CD4-positive, alpha-beta T cell treated with Interleukin-6 at 100 ng/mL for 8 hours (primary cell): ENCODE data around the gene P2RX3.
"Not testable (repeated sequence)": the region's sequence is repeated elsewhere in the genome, so short reads cannot be mapped to it uniquely, and the experiment has no call there.

ENCODE experiments used
- DNase-seq: peaks from one replicate; pipeline ENCODE4 v3.0.0-alpha.2; 2020; ENCODE audit warnings: mixed read lengths, low spot score

The P2RX3 gene

DNA sequence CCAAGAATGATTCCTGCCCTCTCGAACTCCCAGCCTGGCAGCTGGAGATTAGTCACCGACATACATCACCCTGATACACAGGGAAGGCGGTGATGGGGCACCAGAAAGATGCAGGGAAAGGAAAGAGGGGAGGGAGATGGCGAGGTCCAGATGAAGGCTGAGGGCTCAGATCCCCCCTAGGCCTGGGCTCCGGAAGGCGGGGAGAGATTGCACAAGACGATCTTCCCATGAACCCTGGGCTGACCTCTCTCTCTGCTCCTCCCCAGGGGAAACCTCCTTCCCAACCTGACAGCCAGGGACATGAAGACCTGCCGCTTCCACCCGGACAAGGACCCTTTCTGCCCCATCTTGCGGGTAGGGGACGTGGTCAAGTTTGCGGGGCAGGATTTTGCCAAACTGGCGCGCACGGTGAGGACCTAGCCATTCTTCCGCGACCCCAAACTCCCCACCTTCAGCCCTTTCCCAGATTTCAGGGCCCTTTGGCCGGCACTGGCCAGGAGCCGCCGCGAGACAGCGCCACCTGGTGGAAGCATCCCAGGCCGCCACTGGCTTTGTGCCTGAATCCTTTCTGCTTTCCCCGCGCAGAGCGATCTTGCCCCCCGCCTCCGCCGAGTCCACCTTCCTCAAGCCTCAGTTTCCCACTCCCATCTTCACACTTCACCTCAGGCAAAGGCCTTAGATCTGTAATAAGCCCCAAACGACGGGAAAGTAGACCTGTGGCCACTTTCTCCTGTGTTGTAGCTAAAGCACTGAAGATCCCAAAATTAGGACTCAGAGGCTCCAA, 11.5 kb downstream of the P2RX3 start:
- DNase-seq, result peak; percentile 59

DNA sequence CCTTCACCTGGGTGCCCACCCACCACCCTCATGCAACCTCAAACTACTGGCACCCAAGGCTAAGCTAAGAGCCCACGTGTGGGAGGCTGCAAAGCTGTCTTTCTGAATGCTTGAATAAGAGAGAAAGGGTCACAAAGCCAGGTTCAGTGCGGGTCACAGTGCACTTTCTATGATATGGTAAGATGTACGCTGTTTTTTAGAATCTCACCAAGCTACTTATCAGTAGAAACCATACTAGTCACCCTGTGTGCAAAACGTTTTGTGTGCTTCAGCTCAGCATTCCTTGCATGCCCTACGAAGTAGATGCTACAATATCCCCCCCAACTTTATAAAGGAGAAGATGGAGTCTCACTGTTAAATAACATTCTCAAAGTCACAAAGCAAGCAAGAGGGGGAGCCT, 14.9 kb downstream of the P2RX3 start:
- no peak for DNase-seq

DNA sequence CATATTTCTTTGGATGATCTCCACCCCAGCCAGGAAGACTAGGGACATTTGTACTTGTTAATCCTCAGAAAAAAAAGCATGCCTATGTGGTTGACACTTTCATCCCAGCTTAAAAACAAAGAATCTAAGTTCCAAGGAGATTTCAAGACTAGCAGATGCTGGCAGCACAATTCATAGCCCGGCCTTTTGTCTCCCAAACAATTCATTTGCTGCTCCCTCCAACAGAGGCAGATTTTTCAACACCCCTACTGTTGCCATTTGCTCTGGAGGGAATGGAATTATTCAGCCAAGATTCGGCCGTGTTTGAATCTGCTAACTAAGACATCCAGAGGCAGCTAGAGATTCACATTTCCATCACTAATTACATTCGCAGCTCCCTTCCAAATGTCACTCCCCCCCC, 15.3 kb downstream of the P2RX3 start:
- no peak for DNase-seq

DNA sequence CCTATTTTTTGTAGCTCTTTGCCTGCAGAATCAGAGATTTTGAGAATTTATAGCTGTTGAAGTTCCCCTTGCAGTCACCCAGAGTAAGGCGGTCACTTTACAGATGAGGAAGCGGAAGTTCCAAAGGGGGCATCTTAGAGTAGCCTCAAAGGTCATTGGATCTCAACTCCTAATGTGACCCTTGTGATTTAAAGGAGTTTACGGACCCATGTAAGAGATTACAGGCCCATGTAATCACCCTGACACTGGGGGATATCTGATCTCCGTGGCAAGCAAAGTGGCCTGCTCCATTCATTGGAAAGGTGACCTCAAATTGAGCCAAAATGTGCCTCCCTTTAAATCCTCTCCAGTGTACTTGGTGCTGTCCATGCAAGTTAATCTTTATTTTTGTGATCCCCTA, 15.7 kb downstream of the P2RX3 start:
- DNase-seq, result no peak

DNA sequence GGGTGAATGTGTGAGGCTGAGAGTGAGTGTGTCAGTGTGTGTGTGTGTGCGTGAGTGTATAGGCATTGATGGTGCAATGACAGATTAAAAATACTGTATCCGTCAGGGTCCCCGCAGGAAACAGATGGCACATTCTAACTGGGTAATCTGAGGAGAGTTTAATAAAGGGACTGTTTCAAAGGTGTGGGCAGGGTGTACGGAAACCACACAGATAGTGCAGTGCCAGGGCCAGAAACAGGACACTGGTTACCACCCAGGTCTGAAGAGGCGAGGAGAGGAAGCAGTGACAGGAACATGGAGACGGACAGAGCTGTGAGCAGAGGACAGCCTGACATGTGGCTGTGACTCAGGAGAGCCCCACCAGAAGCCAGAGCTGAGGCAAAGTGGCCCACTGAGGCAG, 16.5 kb downstream of the P2RX3 start:
- DNase-seq, result no peak

DNA sequence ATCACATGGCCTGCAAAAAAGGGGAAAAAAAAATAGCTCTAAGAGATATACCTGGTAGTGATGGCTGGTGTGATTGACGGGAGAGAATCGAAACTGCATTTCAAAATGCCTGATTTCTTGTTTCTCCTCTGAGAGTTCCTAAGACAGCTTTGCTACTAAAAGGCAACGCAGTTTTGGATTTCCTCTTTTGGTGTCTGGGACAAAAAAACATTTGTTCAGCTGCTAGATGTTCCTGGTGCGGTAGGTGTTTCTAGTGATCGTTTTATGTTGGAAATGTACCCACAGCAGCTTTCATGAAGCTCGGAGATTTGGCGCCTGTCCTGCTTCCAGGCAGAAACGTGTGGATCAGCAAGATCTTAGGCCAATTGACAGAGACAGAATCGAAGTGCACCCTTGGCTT, 18.1 kb downstream of the P2RX3 start:
- no peak for DNase-seq

DNA sequence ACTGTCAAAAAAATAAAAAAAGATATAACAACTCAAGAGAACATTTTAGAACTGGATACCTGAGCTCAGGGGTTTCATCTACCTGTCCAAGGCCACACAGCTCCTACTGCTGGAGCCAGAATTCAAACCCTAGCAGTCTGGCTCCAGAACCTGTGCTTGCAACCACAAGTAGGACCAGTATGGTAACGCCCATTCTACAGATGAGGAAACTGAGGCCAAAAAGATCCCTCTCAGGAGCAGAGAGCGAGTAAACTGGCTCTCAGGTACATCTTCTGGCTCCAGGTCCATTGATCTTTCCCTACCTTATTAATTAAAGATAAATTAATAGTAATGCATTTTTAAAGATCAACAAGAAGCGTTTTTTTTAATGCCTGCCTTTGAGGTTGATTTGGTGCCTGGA, 19.2 kb downstream of the P2RX3 start:
- DNase-seq, result no peak

DNA sequence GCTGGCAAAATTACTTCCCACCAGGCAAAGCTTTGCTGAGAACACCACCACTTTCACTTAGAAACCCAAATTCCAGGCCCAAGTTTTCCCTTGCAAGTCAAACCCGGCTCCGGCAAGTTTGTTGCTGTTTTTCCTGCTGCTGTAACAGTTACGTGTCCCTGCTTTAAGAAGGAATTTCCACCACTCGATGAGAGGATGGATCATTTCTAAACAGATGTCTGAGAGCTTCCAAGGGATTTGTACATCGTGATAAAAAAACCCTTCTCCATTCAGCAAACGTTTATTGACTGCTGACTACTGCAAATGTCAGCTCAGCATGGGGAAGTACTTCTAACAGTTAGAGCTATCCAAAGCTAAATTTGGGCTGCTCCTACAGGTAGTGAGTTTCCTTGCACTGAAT, 19.7 kb downstream of the P2RX3 start:
- no peak for DNase-seq

DNA sequence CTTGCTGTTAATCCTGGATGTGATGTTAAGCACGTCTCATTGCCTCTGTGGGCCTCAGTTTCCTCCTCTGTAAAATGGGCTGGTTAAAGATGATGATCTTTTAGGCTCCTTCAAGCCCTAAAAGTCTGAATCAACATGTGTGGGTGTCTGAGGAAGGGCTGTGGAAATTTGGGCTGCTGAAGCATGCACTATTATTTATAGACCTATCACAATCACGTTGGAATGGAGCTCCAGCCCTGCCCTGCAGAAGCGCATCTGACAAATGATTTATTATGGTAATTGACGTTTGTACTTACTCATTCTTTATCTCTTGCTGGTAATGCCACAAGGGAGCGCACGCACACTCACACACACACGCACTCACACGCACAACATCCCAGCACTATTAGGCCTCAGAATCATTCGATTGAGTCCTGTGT, 20.4 kb downstream of the P2RX3 start:
- DNase-seq, result no peak

DNA sequence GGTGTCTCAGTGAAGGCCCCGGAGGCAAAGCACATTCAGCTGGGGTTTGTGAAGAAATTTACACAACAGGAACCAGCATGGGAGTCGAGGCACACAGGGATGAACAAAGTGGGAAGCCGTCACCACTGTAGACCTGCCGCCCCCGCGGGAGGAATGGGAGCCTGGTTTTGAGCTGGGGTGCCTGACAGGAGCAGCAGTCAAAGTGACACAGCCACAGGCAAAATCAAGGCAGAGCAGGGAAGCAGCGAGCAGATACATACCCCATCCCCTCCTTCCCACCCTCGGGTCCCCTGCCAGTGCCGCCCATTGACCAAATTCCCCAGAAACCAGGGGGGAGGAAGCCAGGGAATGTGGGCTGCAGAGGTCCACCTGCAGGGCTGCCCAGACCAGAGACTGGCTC, 20.8 kb downstream of the P2RX3 start:
- DNase-seq, result no peak

DNA sequence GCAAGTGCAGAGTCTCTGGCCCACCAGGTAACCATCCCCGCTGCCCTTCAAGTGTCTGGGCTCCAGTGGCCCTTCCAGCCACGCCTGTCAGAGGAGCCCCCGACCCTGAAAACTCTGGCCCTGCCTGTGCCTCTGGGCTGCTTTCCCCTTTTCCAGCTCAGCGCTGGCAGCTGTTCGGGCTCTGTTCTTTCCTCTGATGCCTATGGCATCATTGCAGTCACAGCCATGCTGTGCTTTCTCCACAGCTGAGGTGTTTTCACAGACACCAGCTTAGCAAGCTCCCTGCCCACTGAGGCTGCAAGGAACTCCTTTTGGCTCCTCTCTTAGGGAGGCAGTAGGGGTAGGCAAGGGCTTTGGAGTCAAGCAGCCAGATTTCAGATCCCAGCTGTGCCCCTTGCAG, 21.2 kb downstream of the P2RX3 start:
- no peak for DNase-seq

DNA sequence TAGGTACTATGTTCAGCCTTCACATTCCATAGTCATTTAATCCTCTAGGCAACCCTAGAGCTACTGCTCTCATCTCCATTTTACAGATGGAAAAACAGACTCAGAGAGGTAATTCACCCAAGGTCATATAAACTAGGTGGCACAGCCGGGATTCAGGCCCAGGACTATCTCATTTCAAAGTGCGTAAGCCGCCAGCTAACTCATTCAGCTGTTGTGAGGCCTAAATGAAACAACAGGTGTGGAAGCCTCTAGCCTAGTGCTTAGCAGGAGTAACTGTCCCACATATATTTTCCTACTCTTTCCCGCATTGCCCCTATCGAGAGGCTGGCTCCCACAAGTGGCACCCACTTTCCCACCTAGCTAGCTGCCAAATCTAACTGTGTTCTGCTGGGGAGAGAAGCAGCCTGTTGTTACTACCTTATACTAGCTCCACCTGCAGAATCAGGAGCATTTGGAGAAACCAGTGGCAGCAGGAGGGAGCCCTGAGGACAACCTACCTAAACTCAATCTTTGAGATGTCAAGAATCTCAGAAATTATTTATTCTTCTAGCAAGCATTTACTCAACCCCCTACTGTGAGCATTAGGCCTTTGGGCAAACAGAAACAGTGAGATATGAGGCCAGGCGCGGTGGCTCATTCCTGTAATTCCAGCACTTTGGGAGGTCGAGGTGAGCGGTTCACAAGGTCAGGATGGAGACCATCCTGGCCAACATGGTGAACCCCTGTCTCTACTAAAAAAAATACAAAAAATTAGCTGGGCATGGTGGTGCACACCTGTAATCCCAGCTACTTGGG, 21.9 kb downstream of the P2RX3 start:
- DNase-seq, result no peak

DNA sequence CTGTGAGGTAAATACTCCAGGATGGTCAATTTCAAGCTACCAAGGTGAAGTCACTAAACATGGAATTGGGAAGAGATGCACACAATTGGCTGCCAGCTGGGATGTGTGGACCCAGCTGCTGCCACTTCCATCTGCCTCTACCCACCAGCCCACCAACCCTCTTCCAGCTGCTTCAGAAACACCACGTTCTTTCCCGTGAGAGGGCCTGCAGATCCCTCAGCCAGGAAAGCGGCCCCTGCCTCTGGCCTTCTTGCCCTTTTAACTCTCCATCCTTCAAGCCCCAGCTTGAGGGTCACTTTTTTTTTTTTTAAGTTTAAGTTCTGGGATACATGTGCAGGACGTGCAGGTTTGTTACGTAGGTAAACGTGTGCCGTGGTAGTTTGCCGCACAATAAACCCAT, 22.8 kb downstream of the P2RX3 start:
- DNase-seq, result no peak

DNA sequence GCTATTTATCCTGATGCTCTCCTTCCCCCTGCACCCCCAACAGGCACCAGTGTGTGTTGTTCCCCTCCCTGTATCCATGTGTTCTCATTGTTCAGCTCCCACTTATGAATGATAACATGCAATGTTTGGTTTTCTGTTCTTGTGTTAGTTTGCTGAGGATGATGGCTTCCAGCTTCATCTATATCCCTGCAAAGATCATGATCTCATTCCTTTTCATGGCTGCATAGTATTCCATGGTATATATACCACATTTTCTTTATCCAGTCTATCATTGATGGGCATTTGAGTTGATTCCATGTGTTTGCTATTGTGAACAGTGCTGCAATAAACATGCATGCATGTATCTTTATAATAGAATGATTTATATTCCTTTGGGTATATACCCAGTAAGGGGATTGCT, 23.3 kb downstream of the P2RX3 start:
- not testable (repeated sequence) for DNase-seq

DNA sequence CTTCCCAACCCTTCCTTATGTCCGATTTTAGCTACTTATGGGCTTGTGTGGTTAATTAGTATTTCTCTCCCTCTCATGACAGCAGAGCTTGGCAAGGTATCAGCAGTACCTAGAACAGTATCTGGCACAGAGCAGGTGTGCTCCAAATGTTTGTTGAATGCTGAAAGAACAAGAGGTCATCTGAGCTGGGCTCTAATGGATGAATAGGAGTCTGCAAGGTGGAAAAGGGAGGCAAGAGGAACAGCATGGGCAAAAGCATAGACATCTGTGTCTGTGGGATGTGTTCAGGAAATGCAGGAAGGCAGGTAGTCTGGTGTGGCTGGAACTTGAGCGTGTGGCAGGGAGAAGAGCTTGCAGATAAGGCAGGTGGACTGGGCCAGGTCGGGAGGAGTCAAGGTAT, 23.8 kb downstream of the P2RX3 start:
- no peak for DNase-seq

DNA sequence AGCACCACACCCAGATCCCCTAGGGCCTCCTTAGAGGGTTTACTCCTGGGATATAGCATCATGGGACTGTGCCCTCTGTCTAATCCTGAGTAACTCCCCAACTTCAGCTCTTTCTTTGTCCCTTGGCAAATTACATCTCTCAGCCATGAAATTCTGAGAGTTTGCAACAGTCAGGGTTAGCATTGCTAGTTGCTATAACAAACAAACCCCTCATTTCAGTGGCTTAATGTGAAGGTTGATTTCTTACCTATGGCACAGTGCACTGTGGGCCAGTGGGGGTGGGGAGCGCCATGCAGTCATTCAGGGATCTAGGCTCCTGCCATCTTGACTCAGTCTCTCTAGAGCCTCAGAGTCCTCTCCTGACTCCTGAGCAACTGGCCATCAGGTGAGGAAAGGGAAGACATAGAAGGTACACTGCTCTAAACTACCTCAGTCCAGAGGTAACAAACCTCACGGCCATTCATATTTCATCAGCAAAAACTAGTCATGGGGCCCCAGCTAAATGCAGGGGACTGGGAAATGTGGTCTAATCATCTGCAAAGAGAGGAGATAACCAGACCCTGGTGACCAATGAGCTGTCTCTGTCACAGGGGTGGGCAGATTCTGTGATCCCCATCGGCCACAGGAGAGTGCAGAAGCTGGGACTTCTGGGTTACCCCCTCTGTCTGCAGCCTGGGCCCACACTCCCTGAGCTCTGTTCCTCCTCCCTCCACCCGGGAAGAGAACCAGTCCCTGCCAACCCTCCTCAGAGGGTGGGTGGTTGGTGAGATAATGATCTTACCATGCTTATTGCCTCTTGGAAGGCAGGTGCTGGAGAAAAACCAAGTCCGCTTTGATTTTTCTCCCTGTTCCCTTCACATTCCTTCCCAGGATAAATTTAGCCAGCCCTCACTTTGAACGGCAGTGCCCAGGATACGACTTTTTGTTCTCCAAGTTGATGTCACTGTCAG, 25.3 kb downstream of the P2RX3 start:
- DNase-seq, result no peak

DNA sequence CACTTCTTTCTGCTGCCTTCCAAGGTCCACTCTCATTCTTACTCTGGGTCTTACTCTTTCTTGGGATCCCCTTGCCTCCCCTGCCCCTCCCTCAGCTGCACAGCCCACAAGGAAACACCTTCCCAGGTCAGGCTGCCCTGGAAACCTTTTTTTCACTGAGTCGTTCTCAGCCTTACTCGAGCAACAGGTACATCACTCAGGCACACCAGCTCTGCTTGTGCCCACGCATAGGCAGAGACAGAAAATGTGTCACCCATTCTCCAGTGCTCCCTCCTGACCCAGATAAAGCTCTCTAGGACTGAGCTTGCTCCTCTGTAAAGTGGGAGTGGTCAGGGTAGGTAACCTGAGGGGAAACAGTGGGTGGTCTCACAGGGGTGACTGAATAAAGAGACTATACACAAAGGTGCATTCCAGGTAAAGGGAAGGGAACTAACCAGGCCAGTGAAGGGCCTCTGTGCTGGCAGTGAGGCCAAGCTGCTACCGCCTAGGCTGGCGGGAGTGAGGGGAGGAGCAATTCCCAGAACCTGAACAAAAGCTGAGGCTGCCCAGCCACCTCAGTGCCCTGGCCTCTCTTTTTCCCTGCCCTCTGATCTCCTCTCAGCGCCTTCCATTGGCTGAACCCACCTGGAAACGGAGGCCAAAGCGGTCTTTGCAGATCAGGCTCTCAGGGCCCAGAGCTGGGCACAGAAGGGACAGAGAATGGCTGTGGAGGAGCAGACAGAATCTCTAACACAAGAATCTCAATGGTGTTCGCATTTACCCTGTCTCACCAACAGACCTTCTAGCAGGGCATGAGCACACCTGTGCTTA, 26.9 kb downstream of the P2RX3 start:
- DNase-seq, result no peak

DNA sequence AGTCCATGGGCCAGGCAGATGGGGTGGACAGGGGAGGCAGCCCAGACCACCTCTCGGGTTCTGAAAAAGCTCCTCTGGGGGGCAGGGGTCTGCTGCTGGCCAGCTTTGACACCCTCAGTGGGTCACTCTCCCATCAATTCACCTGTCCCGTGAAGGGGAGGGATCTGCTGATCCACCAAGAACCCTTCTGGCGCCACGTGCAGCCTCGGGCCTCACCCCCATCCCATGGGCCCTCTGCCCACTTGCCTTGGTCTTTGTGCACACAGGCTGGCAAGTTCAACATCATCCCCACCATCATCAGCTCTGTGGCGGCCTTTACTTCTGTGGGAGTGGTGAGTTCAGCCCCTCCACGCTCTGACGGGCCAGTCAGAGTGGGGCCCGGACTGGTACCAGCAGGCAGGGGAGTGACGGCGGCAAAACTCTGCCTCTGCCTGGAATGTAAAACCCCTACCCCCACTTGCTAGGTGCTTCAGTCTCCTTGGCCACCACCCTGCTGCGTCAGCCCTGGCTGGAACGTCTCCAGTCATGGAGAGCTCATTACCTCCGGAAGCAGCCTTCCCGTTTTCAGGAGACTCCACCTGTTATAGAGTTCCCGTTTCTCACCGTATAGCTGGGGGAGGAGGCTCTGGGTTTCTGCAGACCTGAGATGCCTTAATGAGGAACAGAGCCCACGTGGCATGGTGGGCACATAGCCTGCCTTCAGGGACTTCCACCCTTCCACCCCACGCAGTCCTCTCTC, 30.1 kb downstream of the P2RX3 start:
- no peak for DNase-seq

DNA sequence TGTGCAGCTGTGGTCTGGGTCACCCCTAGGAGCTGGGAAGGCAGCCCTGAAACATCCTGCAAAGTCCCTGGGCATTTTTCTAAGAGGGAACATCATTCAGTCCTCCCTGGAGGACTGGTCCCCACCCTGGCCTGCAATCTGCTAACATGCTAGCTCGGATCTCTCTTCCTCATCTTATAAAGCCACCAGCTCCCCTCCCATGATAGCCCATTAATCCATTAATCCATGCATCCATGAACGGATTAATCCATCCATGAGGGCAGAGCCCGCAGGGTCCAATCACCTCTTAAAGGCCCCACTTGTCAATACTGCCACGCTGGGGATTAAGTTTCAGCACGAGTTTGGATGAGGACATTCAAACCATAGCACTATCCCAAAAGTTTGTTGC, 30.7 kb downstream of the P2RX3 start:
- no peak for DNase-seq

DNA sequence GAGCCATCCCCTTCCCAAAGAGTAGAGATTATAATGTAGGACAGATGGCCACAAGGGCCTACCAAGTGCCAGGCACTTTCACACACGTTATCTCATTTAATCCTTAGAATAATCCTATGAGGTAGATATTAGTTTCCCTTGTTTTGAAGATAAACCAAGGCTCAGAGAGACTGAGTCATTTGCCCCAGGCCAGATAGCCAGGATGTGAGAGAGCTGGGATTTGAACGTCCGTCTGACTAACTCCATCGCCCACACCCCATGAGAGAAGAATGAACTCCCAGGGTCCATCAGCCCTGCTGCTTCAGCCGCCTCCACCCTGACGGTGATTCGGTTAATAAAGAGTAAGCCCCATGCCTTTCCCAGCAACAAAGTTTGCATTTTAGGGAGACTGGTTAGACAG, 32.1 kb downstream of the P2RX3 start:
- DNase-seq, result no peak

DNA sequence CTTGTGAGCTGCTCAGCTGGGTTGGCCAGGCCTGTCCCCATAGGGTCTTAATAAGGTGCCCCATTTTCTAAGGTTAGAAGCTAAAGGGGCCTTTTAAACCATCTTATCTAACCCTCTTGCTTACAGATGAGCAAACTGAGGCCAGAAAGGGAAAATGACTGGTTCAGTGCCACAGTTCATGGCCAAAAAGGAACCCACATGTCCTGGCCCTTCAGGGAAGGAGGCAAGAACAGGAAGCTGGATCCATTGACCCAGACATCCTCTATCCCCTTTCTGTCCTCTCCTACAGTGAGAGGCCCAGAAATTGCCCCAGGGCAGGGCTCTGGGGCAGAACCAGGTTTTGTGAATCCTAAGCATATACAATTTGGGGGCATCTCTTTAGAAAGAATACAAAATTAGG, 32.8 kb downstream of the P2RX3 start:
- no peak for DNase-seq
